ENCODE measurements around the gene APOBEC4. TPM values are rescaled to one million over a fixed set of nuclear protein-coding genes. Genes with fewer than 3 reads are reported as not detected.
"Not testable (repeated sequence)": the region's sequence is repeated elsewhere in the genome, so short reads cannot be mapped to it uniquely, and the experiment has no call there.

APOBEC4 gene
- total and polyA plus RNA-seq, 9 of the 15 experiments (the other 6 are each of a cell fraction or from before 2014, with no cell fraction given) = not detected

- in situ Hi-C loops (cut with MboI) = no loop called here
- Histone ChIP-seq H3K9me3 (replicated peaks; ENCODE audit: control insufficient read depth, insufficient read depth, low read depth, low read length) (no peaks in the 10 kb centered on the region), H3K27ac (ENCODE audit: extremely low read depth, low read depth, low read length) (no peak overlapping the region), H3K9me1 (ENCODE audit: control insufficient read depth, insufficient read depth, low read length) (no peaks in the 10 kb centered on the region), H4K20me1 (replicated peaks; ENCODE audit: control insufficient read depth, insufficient read depth, low read length) (no peaks in the 10 kb centered on the region), H3K36me3 (ENCODE audit: control insufficient read depth, insufficient read depth, low read length) (peaks cover 55% of the 10 kb centered on the region), H3K4me3 (no peak overlapping the region), H2AFZ (ENCODE audit: low read depth, low read length) (no peak overlapping the region), H3K27me3 (ENCODE audit: control insufficient read depth in 2 of 2, insufficient read depth in 2 of 2, low read length in 2 of 2) (no peaks in the 10 kb centered on the region), H3K9ac (ENCODE audit: insufficient read depth in 1 of 2, low read depth in 2 of 2, low read length in 2 of 2) (no peak overlapping the region), H3K4me2 (ENCODE audit: insufficient read depth, low read length) (no peak overlapping the region), H3K4me1 (replicated peaks in 1 of 2; ENCODE audit: control insufficient read depth in 2 of 2, insufficient read depth in 2 of 2, low read length in 2 of 2) (no peaks in the 10 kb centered on the region; a peak in 1 of 5 replicates), H3K79me2 (ENCODE audit: control insufficient read depth, insufficient read depth, low read length) (peaks cover 19% of the 10 kb centered on the region)
- no peak for DNase-seq (ENCODE audit: extremely low read depth in 1 of 4, low spot score in 3 of 4)
- POLR2A ChIA-PET = interaction anchor here (0.6 to 1.0 kb wide), 2 partner anchors 13 to 96 kb away, joined by 3 read pairs; no protein-coding TSS in a partner anchor
- intact Hi-C loops (cut with micrococcal nuclease) = loop anchor here (10.0 kb wide), 1 partner anchor 664 kb away; no protein-coding TSS in a partner anchor
- TF ChIP-seq KLF13 (tag; IDR thresholded peaks at IDR 0.05; ENCODE audit: borderline replicate concordance, low read depth) (no peak), MEIS2 (IDR thresholded peaks at IDR 0.05; ENCODE audit: partially characterized antibody) (no peak), CBFB (CRISPR knock-in tag; IDR thresholded peaks at IDR 0.05) (no peak), ARID3B (CRISPR knock-in tag; IDR thresholded peaks at IDR 0.05; ENCODE audit: borderline replicate concordance) (no peak), RAD51 (IDR thresholded peaks at IDR 0.05; ENCODE audit: borderline replicate concordance, low read depth) (no peak), EP300 (IDR thresholded peaks at IDR 0.05; ENCODE audit: low read length) (no peak), HIVEP1 (CRISPR knock-in tag; IDR thresholded peaks at IDR 0.05) (no peak), TRIM24 (IDR thresholded peaks at IDR 0.05) (no peak)
- CTCF ChIA-PET (ENCODE audit: low intra/inter-chr PET ratio) = no interaction called here
- FAIRE-seq = no peak
- ATAC-seq = no peak
- no TSS peak for BruUV-seq (replicated peaks)
These were observed 24.6 kb downstream of the APOBEC4 start for GRCh38 chr1:183628537-183628936.

DNA sequence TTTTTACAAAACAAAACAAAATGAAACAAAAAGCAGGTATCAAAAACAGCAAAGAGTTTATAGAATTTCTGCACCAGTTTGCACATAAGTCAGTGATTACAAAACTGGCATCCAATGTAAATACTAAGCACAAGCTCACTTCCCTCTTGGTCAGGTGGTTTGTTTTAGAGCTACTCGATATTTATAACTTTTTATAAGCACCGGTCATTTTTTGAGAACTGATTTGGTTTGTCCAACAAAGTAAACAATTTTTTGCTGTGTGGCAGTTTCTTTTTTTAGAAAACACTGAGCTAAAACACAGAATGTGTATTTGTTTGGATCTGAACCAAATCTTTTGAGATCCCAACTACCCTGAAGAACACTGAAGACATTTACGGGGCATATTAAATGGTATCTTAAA is 26.9 kb downstream of the APOBEC4 start:
- H3K4me1 ChIP-seq (replicated peaks in 1 of 2; ENCODE audit: control insufficient read depth in 2 of 2, insufficient read depth in 2 of 2, low read length in 2 of 2); CTCF ChIA-PET (ENCODE audit: low intra/inter-chr PET ratio); H3K79me2 ChIP-seq (ENCODE audit: control insufficient read depth, insufficient read depth, low read length); DNase-seq (ENCODE audit: extremely low read depth in 1 of 4, low spot score in 3 of 4); H3K9me1 ChIP-seq (ENCODE audit: control insufficient read depth, insufficient read depth, low read length); H3K9me3 ChIP-seq (replicated peaks; ENCODE audit: control insufficient read depth, insufficient read depth, low read depth, low read length); H3K9ac ChIP-seq (ENCODE audit: insufficient read depth in 1 of 2, low read depth in 2 of 2, low read length in 2 of 2); H3K27ac ChIP-seq (ENCODE audit: extremely low read depth, low read depth, low read length); H3K4me3 ChIP-seq; FAIRE-seq; in situ Hi-C loops (cut with MboI); ATAC-seq; BruUV-seq (replicated peaks); H2AFZ ChIP-seq (ENCODE audit: low read depth, low read length); H4K20me1 ChIP-seq (replicated peaks; ENCODE audit: control insufficient read depth, insufficient read depth, low read length); H3K4me2 ChIP-seq (ENCODE audit: insufficient read depth, low read length); H3K27me3 ChIP-seq (ENCODE audit: control insufficient read depth in 2 of 2, insufficient read depth in 2 of 2, low read length in 2 of 2): not testable (repeated sequence)
- WGBS (ENCODE audit: insufficient coverage, low coverage, missing lambda C conversion rate) = 94% methylated on average over 3 of the region's 3 CpGs
- POLR2A ChIA-PET = interaction anchor here (0.8 kb wide), 1 partner anchor 29 kb away, joined by 3 read pairs; no protein-coding TSS in a partner anchor
- intact Hi-C loops (cut with micrococcal nuclease) = loop anchor here (10.0 kb wide), 1 partner anchor 661 kb away; no protein-coding TSS in a partner anchor
- peaks cover 46% of the 10 kb centered on the region for H3K36me3 ChIP-seq (ENCODE audit: control insufficient read depth, insufficient read depth, low read length)
